Fibroblast of lung (primary cell): ENCODE data around the gene TANGO6. TPM values are rescaled to one million over a fixed set of nuclear protein-coding genes. Genes with fewer than 3 reads are reported as not detected.

ENCODE experiments used
- DNase-seq, 2 donors: peaks; one replicate each; pipeline versions ENCODE4 v3.0.0 to v3.0.0-alpha.2; 2010; ENCODE audit warnings: low read depth in 2 of 2
- H2AFZ ChIP-seq: 2 replicates; pipeline ENCODE4 v1.5.1; 2012; ENCODE audit warnings: low read length, control low read depth, inconsistent platforms
- H3K27ac ChIP-seq: 2 replicates; pipeline ENCODE4 v1.5.1; 2011; ENCODE audit warnings: low read length, control low read depth; ENCODE audit not compliant: insufficient read depth
- H3K27me3 ChIP-seq: 2 replicates; pipeline ENCODE4 v1.5.1; 2011; ENCODE audit warnings: mild to moderate bottlenecking, low read length; ENCODE audit not compliant: control insufficient read depth, insufficient read depth
- H3K36me3 ChIP-seq: 2 replicates; pipeline ENCODE4 v1.5.1; 2011; ENCODE audit warnings: low read length; ENCODE audit not compliant: control insufficient read depth, insufficient read depth
- H3K4me1 ChIP-seq: 2 replicates; pipeline ENCODE4 v1.5.1; 2011; ENCODE audit warnings: low read length; ENCODE audit not compliant: control insufficient read depth, insufficient read depth; ENCODE audit errors: extremely low read depth
- H3K4me2 ChIP-seq: 2 replicates; pipeline ENCODE4 v1.5.1; 2011; ENCODE audit warnings: low read length, control low read depth; ENCODE audit not compliant: insufficient read depth; ENCODE audit errors: extremely low read depth
- H3K4me3 ChIP-seq, 4 experiments: fragments of 200-600 bp in 1 of 4; sonication (generic) in 1 of 4; replicated peaks in 1 of 4; 2 replicates each; pipeline ENCODE4 v1.5.1; 2011 to 2016; ENCODE audit warnings: low read length in 4 of 4, low read depth in 3 of 4, mild to moderate bottlenecking in 3 of 4, control low read depth in 2 of 4, inconsistent platforms in 1 of 4, mixed read lengths in 1 of 4; ENCODE audit not compliant: insufficient read depth in 1 of 4; ENCODE audit errors: control extremely low read depth in 1 of 4
- H3K79me2 ChIP-seq: 2 replicates; pipeline ENCODE4 v1.5.1; 2012; ENCODE audit warnings: mild to moderate bottlenecking, low read length, inconsistent platforms; ENCODE audit not compliant: control insufficient read depth, insufficient read depth
- H3K9ac ChIP-seq: 2 replicates; pipeline ENCODE4 v1.5.1; 2011; ENCODE audit warnings: mild to moderate bottlenecking, low read length, control low read depth; ENCODE audit not compliant: insufficient read depth
- H3K9me3 ChIP-seq: 2 replicates; pipeline ENCODE4 v1.5.1; 2012; ENCODE audit warnings: low read depth, low read length; ENCODE audit not compliant: control insufficient read depth, insufficient read depth
- H4K20me1 ChIP-seq: 2 replicates; pipeline ENCODE4 v1.5.1; 2011; ENCODE audit warnings: low read length; ENCODE audit not compliant: control insufficient read depth, insufficient read depth; ENCODE audit errors: extremely low read depth
- EZH2 ChIP-seq: IDR thresholded peaks from 2 replicates; pipeline ENCODE4 v1.5.1; 2012; ENCODE audit warnings: low read length, control low read depth, mild to moderate bottlenecking; ENCODE audit errors: missing control alignments
- polyA plus RNA-seq, 2 donors: library from polyadenylated mRNA; depleted of rRNA in 1 of 2; stranded (reverse) in 1 of 2; unstranded in 1 of 2; fragments of >200 nt; gene quantifications; 2 replicates each; pipeline ENCODE4 v1.2.1, GENCODE V29; 2011 to 2012; ENCODE audit warnings: missing spikeins in 1 of 2
- total RNA-seq: library from RNA; depleted of rRNA; stranded (reverse); fragments of >200 nt; gene quantifications from 2 replicates; pipeline ENCODE4 v1.2.1, GENCODE V29; 2014
- TF ChIP-seq, protein P1 (sequence below), 2 donors: IDR thresholded peaks in 1 of 2; conservative IDR thresholded peaks in 1 of 2; 1 replicate in 1 of 2; 2 replicates in 1 of 2; pipeline ENCODE4 v1.5.1; 2011 to 2012; ENCODE audit warnings: low read length in 2 of 2, control low read depth in 1 of 2, inconsistent platforms in 1 of 2, low read depth in 1 of 2, mild to moderate bottlenecking in 1 of 2

TANGO6 gene
- total and polyA plus RNA-seq, 2 donors (not counting 1 experiment from before 2014, with no cell fraction given): 6.5 to 29.9 TPM

DNA sequence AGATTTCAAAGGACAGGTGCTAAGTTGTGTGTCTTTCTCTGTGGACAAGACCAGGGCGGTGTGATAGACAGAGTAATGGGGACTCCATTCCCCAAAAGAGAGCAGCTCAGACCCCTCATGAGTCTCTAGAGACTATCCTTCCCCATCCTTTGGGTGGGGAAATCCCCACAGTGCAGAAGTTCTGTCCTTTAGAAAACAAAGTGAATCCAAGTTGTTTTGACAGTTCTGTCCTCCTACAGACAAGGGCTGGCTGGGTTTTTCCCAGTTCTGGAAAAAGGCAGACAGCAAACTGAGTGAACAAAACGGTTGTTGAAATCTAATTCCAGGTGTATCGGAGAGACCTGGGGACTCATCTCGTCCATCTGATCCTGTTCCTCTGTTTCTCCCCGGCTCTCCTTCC is 251.2 kb downstream of the TANGO6 start:
- no peaks in the 10 kb centered on the region for H4K20me1 ChIP-seq
- no peak overlapping the region for H2AFZ ChIP-seq
- TF ChIP-seq, protein P1, sequence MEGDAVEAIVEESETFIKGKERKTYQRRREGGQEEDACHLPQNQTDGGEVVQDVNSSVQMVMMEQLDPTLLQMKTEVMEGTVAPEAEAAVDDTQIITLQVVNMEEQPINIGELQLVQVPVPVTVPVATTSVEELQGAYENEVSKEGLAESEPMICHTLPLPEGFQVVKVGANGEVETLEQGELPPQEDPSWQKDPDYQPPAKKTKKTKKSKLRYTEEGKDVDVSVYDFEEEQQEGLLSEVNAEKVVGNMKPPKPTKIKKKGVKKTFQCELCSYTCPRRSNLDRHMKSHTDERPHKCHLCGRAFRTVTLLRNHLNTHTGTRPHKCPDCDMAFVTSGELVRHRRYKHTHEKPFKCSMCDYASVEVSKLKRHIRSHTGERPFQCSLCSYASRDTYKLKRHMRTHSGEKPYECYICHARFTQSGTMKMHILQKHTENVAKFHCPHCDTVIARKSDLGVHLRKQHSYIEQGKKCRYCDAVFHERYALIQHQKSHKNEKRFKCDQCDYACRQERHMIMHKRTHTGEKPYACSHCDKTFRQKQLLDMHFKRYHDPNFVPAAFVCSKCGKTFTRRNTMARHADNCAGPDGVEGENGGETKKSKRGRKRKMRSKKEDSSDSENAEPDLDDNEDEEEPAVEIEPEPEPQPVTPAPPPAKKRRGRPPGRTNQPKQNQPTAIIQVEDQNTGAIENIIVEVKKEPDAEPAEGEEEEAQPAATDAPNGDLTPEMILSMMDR (conservative IDR thresholded peaks at IDR 0.05 in 1 of 2, IDR thresholded peaks at IDR 0.05 in 1 of 2; ENCODE audit: low read depth in 1 of 2, low read length in 2 of 2): no peak
- TF ChIP-seq EZH2: no peak
- no peaks in the 10 kb centered on the region for H3K79me2 ChIP-seq
- no peaks in the 10 kb centered on the region for H3K9me3 ChIP-seq
- no peaks in the 10 kb centered on the region for H3K4me1 ChIP-seq
- H3K36me3 ChIP-seq: no peaks in the 10 kb centered on the region
- H3K4me3 ChIP-seq: no peak overlapping the region
- H3K9ac ChIP-seq: no peak overlapping the region
- no peak overlapping the region for H3K4me2 ChIP-seq
- no peak overlapping the region for H3K27ac ChIP-seq
- H3K27me3 ChIP-seq: no peaks in the 10 kb centered on the region
- DNase-seq: no peak

- H3K9ac ChIP-seq: no peak overlapping the region
- no peaks in the 10 kb centered on the region for H3K36me3 ChIP-seq
- no peak overlapping the region for H2AFZ ChIP-seq
- no peaks in the 10 kb centered on the region for H3K27me3 ChIP-seq
- H3K79me2 ChIP-seq: no peaks in the 10 kb centered on the region
- no peaks in the 10 kb centered on the region for H4K20me1 ChIP-seq
- no peak overlapping the region for H3K4me2 ChIP-seq
- H3K9me3 ChIP-seq: no peaks in the 10 kb centered on the region
- no peak for TF ChIP-seq EZH2
- TF ChIP-seq, protein P1 (conservative IDR thresholded peaks at IDR 0.05 in 1 of 2, IDR thresholded peaks at IDR 0.05 in 1 of 2; ENCODE audit: low read depth in 1 of 2, low read length in 2 of 2): no peak
- no peak overlapping the region for H3K4me3 ChIP-seq
- DNase-seq: no peak
- H3K4me1 ChIP-seq: no peaks in the 10 kb centered on the region
- no peak overlapping the region for H3K27ac ChIP-seq
These were observed 251.9 kb downstream of the TANGO6 start for GRCh38 chr16:69095193-69095592.

GRCh38 chr16:69100071-69100691 is 256.9 kb downstream of the TANGO6 start:
- Histone ChIP-seq H3K36me3 (no peaks in the 10 kb centered on the region), H3K9ac (no peak overlapping the region), H4K20me1 (no peaks in the 10 kb centered on the region), H3K4me2 (no peak overlapping the region), H3K4me1 (no peaks in the 10 kb centered on the region), H3K27me3 (no peaks in the 10 kb centered on the region), H3K27ac (no peak overlapping the region), H3K9me3 (no peaks in the 10 kb centered on the region), H2AFZ (no peak overlapping the region), H3K79me2 (no peaks in the 10 kb centered on the region), H3K4me3 (no peak overlapping the region)
- no peak for DNase-seq
- no peak for TF ChIP-seq EZH2
- TF ChIP-seq, protein P1 (conservative IDR thresholded peaks at IDR 0.05 in 1 of 2, IDR thresholded peaks at IDR 0.05 in 1 of 2; ENCODE audit: low read depth in 1 of 2, low read length in 2 of 2): no peak
